RWPE2 (cell line): ENCODE data around the gene LRMDA.

Experiments
- ATAC-seq: fragments of 200-7000 bp; cut with Tn5 transposase; 3 replicates; pipeline ENCODE4 v1.9.1; 2021; ENCODE audit warnings: low read depth
- DNase-seq: peaks from one replicate; pipeline ENCODE4 v3.0.0-alpha.2; 2020; ENCODE audit warnings: low spot score
- H3K27ac ChIP-seq: fragments of 450-650 bp; 2 replicates; pipeline ENCODE4 v1.5.1; 2017; ENCODE audit warnings: mild to moderate bottlenecking; ENCODE audit not compliant: poor library complexity, severe bottlenecking
- H3K27me3 ChIP-seq: fragments of 250-450 bp; sonication (Bioruptor Pico); 2 replicates; pipeline ENCODE4 v1.5.1; 2021; ENCODE audit warnings: mild to moderate bottlenecking, moderate library complexity; ENCODE audit not compliant: insufficient read depth, poor library complexity, severe bottlenecking
- H3K36me3 ChIP-seq: fragments of 250-450 bp; sonication (Bioruptor Pico); 2 replicates; pipeline ENCODE4 v1.5.1; 2020; ENCODE audit warnings: low read depth, mild to moderate bottlenecking, moderate library complexity
- H3K4me1 ChIP-seq: fragments of 250-450 bp; sonication (Bioruptor Pico); 2 replicates; pipeline ENCODE4 v1.5.1; 2021; ENCODE audit warnings: mild to moderate bottlenecking, moderate library complexity; ENCODE audit not compliant: insufficient read depth, poor library complexity, severe bottlenecking
- H3K4me3 ChIP-seq: fragments of 250-450 bp; sonication (Bioruptor Pico); 2 replicates; pipeline ENCODE4 v1.5.1; 2021; ENCODE audit warnings: mild to moderate bottlenecking, moderate library complexity; ENCODE audit not compliant: severe bottlenecking
- H3K9me3 ChIP-seq: fragments of 250-450 bp; sonication (Bioruptor Pico); 2 replicates; pipeline ENCODE4 v1.5.1; 2021; ENCODE audit warnings: mild to moderate bottlenecking, moderate library complexity; ENCODE audit not compliant: severe bottlenecking
- TF ChIP-seq, protein P1 (sequence below): fragments of 450-650 bp; IDR thresholded peaks from one replicate; pipeline ENCODE4 v1.5.1; 2017; ENCODE audit warnings: mild to moderate bottlenecking, moderate library complexity; ENCODE audit not compliant: poor library complexity, severe bottlenecking

LRMDA gene

DNA sequence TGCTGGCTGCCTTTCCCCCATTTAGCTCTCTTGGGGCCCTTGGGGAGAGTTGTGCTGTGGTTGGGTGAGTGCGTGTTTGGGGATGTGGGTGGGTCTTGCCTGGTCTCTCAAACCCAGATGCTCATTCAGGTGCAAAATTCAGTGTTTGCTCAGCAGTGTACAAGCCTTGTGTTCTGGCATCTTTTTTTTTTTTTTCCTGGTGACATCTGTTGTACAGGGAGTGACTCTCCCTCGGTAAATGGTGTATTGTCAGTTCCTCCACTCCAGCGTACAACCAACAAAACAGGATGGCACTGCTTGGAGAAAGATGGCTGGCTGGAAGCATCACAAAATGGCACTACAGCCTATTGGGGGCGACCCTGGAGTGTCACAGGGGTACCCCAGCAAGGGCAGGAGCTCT, 75.5 kb downstream of the LRMDA start:
- ATAC-seq (no peak), DNase-seq (no peak)
- Histone ChIP-seq H3K9me3 (no peaks in the 10 kb centered on the region), H3K27me3 (no peaks in the 10 kb centered on the region), H3K36me3 (no peaks in the 10 kb centered on the region), H3K4me1 (peaks cover 13% of the 10 kb centered on the region), H3K4me3 (no peak overlapping the region), H3K27ac (peak overlapping the region; percentile 76)
- TF ChIP-seq, protein P1, sequence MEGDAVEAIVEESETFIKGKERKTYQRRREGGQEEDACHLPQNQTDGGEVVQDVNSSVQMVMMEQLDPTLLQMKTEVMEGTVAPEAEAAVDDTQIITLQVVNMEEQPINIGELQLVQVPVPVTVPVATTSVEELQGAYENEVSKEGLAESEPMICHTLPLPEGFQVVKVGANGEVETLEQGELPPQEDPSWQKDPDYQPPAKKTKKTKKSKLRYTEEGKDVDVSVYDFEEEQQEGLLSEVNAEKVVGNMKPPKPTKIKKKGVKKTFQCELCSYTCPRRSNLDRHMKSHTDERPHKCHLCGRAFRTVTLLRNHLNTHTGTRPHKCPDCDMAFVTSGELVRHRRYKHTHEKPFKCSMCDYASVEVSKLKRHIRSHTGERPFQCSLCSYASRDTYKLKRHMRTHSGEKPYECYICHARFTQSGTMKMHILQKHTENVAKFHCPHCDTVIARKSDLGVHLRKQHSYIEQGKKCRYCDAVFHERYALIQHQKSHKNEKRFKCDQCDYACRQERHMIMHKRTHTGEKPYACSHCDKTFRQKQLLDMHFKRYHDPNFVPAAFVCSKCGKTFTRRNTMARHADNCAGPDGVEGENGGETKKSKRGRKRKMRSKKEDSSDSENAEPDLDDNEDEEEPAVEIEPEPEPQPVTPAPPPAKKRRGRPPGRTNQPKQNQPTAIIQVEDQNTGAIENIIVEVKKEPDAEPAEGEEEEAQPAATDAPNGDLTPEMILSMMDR = no peak

DNA sequence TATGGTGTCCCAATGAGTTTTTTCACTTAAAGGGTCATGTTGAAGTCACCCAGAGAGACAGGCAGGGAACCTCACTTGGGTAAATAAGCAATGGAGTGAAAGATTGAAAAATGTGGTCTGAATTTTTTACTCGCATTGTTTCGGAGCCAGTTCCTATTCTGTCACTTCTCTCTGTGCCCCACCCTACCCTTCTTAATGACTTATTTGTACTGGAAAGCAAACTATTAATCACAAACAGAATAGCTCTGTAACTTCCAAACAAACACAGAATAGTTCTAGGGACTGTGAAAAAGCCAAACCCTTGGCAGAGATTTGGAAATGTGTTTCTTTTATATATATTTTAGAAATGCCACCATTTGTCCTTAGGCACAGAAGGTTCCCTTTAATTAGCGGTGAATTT, 76.0 kb downstream of the LRMDA start:
- no peaks in the 10 kb centered on the region for H3K36me3 ChIP-seq

DNA sequence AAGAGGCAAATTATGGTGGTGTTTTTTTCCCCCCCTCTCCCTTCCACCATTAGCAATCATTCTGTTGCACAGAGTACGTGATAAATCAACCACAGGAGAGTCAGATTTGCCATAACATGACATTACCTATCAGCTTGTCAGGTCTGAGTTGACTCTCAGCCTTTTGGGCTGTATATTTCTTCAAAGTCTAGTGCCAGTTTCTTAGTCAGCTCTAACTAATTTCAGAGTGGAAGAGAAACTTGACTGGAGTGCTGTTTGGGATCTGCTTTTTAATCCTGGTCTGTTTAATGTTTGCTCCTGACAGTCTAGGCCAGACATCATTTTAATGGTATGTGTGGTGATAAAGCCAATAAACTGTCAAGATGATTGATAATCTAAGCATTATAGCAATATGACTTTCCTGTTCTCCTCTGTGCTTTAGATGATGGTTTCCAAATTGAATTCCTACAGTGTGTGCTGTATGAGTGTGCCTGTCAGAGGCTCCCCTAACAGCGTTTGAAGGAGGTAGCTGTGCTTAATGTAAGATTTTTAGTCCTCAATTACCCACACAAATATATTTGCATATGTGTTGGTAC, 76.9 kb downstream of the LRMDA start:
- no peak for DNase-seq
- Histone ChIP-seq H3K9me3 (no peaks in the 10 kb centered on the region), H3K27me3 (no peaks in the 10 kb centered on the region), H3K27ac (peak overlapping the region; percentile 76), H3K4me3 (no peak overlapping the region), H3K4me1 (peaks cover 13% of the 10 kb centered on the region), H3K36me3 (no peaks in the 10 kb centered on the region)
- peak; percentile 95 for ATAC-seq
- TF ChIP-seq, protein P1 = no peak

More for the DNA sequence above, 76.0 kb downstream of the LRMDA start:
- Histone ChIP-seq H3K4me1 (peaks cover 13% of the 10 kb centered on the region), H3K27ac (peak overlapping the region; percentile 76), H3K9me3 (no peaks in the 10 kb centered on the region), H3K4me3 (no peak overlapping the region), H3K27me3 (no peaks in the 10 kb centered on the region)
- ATAC-seq (no peak), DNase-seq (no peak)
- TF ChIP-seq, protein P1 = no peak

DNA sequence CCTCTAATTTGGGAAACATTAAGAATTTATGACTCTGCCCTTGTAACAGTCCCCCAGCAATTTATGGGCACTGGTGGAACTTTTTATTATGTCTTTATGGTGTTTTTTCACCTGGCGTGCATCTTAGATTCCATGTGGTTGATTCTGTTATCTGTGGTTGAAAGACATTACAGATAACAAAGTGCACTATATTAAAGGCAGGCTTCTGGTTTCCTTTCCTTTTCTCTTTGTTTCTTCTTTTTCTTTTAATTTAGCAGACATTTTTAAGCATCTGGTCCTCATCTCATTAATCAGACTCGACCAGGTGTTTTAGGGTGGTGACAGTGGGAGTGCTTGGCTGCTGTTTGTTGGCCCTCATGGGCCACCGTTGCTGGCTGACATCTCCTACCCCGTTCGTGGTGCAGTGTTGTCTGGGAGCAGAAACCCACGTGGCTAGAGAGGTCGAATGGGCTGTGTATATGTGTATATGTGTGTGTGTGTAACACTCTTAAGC, 77.4 kb downstream of the LRMDA start:
- Histone ChIP-seq H3K4me3 (no peak overlapping the region), H3K36me3 (no peaks in the 10 kb centered on the region), H3K4me1 (peaks cover 13% of the 10 kb centered on the region), H3K9me3 (no peaks in the 10 kb centered on the region), H3K27me3 (no peaks in the 10 kb centered on the region), H3K27ac (peak overlapping the region; percentile 76)
- TF ChIP-seq, protein P1 = no peak
- DNase-seq (no peak), ATAC-seq (no peak)

DNA sequence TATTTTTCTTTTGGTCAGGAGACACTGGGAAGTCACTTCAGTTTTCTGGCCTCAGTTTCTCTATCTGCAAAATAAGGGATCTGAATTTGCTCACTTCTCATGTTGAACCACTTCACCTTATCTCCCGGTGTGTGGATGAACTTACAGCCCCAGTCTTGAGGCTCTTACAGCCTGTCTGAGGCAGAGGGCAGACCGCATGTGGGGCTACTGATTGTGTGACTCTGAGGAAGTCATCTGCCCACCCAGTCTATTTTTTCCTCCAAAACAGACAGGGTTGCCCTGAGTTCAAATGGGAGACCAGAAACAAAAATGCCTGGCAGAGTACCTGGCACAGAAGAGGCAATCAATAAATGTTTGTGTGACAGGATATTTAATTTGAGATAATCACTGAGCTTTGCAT, 78.3 kb downstream of the LRMDA start:
- TF ChIP-seq, protein P1 = no peak
- no peak for DNase-seq
- no peak for ATAC-seq

More for the DNA sequence above, 78.3 kb downstream of the LRMDA start:
- no peaks in the 10 kb centered on the region for H3K9me3 ChIP-seq
- peak overlapping the region; percentile 76 for H3K27ac ChIP-seq
- peaks cover 13% of the 10 kb centered on the region for H3K4me1 ChIP-seq
- no peak overlapping the region for H3K4me3 ChIP-seq
- H3K27me3 ChIP-seq = no peaks in the 10 kb centered on the region
- no peaks in the 10 kb centered on the region for H3K36me3 ChIP-seq
